SW 1271 (cell line): ENCODE results near the gene CAMTA1.
"Not testable (repeated sequence)": the region's sequence is repeated elsewhere in the genome, so short reads cannot be mapped to it uniquely, and the experiment has no call there.

Experiments
- DNase-seq, 2 experiments: peaks; one replicate each; lab custom pipeline; 2025; lab: John Stamatoyannopoulos, UW

The CAMTA1 gene

DNA sequence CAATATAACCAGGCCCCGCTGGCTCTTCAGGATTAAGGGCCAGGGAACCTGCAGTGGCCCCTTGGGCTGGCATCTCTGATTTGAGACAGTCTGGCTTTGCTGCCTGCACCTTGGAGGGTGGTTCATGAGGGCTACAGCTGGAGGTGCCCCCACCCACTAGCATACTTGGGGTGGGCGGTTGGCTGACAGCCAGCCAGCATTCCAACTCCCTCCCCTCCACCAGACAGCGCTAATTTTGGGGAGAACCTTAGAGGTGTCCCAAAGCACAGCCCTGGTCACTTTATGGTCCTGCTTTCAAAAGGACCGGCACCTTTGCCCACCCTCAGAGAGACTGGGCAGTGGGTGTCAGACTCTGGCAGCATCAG is 805.2 kb downstream of the CAMTA1 start:
- no peak for DNase-seq

DNA sequence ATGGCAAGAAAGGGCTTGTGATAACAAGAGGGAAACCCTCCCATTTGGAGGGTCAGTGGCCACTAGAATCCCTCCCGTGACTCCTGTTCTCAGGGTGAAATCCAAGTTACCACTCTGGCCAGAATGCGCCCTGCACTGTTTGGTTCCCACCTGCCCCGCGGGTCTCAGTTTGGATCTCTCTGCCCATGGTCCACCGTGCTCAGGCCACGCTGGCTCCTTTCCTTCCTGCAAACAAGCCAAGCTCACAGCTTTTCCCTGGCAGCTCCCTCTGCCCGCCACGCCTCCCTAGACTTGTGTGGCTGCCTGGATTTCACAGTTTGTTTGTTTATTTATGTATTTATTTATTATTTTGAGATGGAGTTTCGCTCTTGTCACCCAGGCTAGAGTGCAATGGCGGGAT is 806.3 kb downstream of the CAMTA1 start:
- no peak for DNase-seq

DNA sequence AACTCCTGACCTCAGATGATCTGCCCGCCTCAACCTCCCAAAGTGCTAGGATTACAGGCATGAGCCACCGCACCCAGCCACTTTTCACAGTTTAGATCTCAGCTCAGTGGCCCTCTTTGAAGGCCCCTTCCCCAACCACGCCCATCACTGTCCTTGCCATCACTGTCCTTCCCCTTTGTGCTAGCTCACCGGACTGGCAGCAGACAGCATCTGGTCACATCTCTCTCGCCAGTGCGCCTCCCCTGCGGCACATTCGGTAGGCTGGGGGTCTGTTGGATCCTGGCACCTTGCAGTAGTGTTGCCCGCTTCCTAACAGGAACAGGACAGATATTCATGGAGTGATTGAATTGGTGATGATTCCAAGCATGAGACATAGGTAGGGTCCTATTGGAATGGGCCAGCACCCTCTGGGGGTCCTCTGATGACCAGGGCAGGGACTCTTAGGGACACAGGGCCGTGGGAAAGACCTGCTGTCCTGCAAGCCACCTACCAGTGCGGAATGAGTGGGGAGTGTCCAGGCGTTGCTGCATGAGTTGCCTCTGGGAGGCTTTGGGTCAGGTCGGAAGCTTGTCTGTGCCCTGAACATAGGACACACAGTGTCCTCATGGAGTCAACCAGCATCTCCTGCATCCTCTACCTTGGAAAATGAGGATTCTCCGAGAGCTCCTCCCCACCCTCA is 807.0 kb downstream of the CAMTA1 start:
- no peak for DNase-seq

DNA sequence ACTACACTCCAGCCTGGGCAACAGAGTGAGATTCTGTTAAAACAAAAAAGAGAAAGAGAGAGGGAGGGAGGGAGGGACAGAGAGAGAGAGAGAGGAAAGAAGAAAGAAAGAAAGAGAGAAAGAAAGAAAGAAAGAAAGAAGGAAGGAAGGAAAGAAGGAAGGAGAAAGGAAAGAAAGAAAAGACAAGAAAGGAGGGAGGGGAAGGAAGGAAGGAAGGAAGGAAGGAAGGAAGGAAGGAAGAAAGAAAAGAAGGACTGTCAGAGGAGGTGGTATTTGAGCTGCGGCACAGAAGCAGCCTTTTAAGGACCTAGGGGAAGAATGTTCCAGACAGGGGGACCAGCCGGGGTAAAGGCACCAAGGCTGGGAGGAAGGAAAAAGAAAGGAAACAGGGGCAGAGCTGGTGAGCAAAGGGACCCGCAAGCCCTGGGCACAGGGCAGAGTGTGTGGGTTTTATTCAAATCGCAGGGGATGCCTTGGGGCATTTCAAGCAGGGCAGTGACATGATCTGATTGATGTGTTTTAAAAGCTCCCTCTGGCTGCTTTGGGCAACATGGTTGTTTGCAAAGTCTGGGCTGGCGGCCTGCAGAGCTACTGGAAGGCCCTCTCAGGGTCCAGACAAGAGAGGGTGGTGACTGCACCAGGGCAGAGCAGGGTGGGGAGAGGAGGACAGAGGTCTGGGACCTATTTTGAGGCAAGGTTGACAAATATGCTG is 808.9 kb downstream of the CAMTA1 start:
- DNase-seq, result no peak

DNA sequence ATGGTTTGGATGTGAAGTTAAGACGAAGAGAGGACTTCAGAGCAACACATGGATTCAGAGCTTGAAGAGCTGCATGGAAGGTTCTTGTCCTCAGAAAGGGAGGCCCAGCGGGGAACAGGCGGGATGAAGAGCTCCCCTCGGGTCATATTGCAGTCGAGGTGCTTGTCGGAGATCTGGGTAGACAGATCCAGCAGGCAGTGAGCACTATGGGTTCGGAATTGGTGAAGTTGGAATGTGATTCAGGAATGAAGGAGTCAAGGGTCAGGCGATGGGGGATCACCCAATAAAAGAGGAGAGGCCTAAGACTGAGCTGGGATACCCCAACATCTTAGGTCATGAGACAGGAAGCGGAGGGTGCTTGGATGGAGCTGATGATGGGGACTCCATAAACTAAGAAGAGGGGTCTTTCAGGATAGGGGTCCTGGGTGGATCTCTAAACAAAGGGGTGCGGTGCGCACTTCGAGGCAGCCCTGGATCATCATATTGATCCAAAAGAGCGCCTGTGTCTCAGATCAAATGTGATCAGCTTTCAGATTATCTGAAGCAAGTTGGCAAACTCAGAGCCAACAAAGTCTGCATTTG is 809.6 kb downstream of the CAMTA1 start:
- DNase-seq, result no peak

DNA sequence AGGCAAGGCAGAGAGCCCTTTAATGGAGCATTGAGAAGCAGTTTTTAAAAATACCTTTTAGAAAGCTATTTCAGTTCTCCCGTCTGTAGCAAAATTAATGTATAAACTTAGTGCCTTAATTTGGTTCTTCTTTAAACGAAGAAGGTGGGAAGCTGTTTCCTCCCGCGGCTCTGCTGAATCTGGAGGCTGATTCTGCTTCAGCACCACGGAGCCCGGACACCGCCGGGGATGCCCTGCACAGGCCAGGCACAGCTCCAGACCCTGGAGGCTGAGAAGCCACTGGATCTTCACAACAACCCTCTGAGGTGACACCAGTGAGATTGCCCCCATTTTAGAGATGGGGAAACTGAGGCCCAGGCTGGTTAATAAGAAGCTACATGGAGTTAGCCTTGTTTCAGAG is 810.1 kb downstream of the CAMTA1 start:
- DNase-seq, result no peak

DNA sequence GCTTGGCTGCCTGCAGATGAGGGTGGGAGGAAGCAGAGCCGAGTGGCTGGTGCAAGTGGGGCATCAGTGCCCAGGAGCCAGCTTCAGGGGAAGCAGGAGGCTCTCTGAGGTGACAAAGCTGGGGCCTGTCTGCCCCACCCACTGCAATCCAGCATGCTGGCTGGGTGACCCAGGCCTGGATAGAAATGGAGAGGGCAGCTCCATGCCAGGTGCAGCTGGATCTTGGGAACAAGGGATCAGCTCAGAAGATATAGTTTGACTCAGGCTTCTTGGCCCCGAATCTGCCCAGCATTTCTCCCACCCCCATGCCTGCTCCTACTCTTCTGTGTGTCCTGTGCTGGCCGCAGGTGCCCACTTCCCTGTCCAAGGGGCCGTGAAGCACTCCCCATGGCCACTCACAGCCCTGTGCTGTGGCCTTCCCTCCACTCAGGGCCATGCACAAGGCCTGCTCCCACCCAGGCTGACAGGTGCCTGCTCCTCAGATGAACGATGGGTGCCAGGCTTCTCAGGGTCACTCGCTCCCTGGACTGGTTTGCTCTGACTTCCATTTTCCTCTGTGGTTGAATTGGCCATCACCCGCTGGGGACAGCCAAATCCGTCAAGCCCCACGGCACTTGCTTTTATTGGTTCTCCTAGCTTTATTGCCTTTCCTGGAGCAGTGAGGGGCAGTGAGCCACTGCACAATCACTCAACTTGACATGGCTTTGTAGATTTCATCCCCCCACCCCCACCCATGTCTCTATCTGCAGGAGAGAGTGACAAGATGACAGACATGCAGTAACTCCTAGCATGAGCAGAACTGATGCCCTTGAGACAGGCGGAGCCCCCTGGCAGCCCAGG is 811.1 kb downstream of the CAMTA1 start:
- no peak for DNase-seq

DNA sequence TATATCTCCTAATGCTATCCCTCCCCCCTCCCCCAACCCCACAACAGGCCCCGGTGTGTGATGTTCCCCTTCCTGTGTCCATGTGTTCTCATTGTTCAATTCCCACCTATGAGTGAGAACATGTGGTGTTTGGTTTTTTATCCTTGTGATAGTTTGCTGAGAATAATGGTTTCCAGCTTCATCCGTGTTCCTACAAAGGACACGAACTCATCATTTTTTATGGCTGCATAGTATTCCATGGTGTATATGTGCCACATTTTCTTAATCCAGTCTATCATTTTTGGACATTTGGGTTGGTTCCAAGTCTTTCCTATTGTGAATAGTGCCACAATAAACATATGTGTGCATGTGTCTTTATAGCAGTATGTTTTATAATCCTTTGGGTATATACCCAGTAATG is 812.8 kb downstream of the CAMTA1 start:
- not testable (repeated sequence) for DNase-seq

DNA sequence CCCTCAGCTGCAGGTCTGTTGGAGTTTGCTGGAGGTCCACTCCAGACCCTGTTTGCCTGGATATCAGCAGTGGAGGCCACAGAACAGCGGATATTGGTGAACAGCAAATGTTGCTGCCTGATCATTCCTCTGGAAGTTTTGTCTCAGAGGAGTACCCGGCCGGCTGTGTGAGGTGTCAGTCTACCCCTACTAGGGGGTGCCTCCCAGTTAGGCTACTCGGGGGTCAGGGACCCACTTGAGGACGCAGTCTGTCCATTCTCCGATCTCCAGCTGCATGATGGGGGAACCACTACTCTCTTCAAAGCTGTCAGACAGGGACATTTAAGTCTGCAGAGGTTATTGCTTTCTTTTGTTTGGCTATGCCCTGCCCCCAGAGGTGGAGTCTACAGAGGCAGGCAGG is 819.7 kb downstream of the CAMTA1 start:
- DNase-seq, result not testable (repeated sequence)

DNA sequence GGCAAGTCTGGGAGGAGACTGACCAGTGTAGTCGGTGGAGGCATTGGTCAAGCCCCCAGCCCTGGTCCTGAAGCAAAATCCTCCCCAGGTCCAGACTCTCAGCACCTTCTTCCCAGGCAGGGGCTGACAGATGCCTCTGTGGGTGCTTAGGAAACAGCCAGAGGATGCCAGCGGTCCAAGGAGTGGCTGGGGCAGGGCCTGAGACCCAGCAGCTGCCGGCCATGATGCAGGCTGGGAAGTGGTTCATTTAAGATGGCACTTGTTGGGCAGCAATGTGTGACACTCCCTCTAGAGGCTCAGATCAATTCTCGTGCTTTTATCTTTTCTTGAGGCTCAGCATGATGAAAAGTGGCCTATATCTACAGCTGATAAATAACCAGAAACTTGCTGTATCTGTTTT is 820.8 kb downstream of the CAMTA1 start:
- no peak for DNase-seq

DNA sequence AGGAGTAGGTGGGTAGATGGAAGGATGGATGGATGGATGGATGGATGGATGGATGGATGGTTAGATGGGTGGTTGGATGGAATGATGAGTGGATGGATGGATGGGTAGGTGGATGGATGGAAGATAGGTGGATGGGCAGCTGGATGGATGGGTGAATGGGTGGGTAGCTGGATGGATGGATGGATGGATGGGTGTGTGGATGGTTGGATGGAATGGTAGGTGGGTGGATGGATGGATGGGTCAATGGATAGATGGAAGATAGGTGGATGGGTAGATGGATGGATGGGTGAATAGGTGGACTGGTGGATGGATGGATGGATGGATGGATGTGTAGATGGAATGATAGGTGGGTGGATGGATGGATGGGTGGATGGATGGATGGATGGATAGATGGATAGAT is 821.8 kb downstream of the CAMTA1 start:
- DNase-seq, result no peak

DNA sequence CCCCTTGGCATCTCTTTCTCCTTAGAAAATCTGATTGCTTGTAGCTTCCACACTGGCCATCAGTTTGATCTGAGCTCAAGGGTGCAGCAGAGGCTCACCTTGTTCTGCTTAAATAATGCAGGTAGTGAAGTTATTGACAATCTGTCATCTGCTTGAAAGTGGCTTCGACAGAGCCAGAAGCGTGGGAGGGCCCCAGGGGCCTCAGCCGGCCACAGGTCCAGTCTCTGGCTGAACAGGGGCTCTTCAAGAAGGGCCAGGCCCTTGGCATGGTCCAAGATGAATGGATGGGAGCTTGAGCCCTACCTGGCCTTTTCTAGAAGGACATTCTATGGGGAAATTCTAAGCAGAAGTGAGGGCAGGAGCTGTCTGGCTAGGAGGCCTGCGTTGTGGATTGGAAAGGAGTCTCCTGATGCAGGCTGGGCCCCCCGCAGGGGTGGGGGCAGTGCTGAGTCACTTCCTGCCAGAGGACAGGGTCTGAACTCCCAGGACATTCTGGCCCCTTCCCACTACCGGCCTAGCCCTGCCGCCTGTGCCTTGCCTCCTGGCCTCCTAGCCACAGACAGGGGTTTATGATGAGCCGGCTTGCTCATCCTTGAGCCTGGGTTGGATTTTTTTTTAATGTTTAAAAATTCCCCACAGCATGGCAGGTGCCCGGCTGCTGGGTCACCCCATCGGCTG is 823.5 kb downstream of the CAMTA1 start:
- no peak for DNase-seq

DNA sequence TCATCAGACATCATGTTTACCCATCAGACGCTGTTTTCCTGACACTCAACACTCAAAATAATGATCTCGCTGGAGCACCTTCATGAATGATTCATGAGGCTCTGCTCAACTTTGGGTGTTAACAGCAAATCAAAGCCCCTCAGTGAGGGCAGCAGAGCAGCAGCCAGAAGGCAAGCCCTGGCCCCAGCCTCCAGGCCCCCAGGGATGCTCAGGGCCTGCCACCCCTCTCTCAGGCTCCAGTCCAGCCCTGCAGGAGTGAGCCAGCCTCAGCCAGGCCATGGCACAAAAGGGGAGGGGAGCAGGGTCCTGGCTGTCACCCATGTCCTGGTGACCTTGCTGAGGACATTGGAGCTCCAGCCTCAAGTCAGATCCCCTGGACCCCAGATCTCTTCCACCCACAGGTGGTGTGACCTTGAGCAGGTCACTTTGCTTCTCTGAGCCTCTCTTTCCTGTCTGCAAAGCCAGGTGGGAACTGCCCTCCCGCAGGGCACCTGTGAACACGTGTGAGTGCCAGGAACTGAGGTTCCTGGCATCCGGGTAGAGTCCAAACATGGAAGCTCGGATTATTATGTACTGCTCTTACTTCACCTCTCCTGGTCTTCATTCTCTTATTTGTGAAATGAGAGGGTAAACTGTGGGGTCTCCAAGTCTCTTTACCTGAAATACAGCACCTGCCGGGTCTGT is 824.2 kb downstream of the CAMTA1 start:
- DNase-seq, result no peak

DNA sequence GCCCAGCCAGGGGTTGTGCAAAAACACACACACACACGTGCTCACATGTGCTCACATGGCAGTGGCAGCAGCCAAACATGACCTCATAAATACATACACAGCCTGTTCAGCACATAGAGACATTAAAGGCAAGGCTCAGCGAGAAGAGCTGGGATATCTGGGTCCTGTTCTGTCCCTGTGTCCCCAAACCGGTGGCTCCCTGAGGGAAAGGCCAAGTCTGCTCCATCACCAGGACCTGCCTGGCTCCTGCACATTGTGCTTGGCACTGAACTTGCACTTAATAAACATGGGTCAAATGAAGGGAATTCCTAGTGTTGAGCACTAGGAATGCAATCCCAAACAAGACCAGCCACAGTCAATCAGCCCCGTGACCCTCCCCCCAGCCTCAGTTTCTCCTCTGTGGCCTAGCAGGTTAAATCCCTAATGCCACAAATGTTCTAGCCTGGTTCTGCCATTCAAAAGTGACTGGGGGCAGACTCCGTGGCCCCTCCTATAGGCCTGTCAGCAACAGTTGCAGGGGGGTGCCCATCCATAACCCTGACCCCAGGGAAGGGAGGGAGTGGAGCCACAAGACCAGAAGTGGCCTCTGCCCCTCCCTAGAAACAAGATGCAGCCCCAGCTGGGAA is 825.0 kb downstream of the CAMTA1 start:
- no peak for DNase-seq

DNA sequence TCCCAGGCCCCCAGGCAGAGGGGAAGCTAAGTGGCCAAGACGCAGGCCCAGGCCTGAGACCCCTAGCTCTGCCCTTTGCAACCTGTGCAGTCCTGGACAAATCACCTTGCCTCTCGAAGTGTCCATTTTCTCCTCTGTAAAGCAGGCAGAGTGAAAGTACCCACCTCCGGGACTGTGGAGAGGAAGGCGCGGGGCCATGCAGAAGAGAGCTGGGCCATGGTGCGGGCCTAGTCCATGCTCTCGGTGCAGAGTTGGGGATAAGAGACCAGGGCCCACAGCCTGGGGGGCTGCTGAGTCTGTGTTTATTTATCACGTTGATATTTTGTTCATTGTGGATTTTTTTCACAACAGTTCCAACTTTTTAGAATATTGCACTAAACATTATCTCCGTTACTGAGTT is 825.7 kb downstream of the CAMTA1 start:
- DNase-seq, result no peak

DNA sequence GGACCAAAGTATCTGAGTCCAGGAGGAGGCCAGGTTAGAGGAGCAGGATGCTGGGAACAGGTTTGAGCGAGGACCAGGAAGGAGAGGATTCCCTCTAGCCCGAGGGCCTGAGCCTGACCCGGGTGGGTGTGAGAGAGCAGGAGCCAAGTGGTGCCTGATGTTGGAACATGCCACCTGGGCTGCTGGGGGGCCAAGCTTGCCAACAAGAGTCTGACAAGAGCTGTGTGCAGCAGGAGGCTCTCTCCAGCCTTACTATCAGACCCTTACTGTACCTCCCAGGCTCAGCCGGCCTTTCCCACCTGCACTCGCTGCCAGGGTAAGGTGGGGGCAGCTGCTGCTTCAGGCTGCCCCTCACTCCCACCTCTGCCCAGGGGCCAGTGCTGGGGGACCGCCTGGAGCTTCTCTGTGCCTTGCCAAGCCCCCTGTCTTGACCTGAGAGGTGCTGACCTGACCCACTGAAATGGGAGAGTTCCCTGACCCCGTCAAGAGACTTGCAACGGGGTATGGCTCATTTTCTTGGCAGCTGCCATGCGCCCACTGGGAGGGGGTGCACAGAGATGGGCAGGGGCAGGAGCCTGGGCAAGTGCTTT is 826.3 kb downstream of the CAMTA1 start:
- DNase-seq, result no peak

DNA sequence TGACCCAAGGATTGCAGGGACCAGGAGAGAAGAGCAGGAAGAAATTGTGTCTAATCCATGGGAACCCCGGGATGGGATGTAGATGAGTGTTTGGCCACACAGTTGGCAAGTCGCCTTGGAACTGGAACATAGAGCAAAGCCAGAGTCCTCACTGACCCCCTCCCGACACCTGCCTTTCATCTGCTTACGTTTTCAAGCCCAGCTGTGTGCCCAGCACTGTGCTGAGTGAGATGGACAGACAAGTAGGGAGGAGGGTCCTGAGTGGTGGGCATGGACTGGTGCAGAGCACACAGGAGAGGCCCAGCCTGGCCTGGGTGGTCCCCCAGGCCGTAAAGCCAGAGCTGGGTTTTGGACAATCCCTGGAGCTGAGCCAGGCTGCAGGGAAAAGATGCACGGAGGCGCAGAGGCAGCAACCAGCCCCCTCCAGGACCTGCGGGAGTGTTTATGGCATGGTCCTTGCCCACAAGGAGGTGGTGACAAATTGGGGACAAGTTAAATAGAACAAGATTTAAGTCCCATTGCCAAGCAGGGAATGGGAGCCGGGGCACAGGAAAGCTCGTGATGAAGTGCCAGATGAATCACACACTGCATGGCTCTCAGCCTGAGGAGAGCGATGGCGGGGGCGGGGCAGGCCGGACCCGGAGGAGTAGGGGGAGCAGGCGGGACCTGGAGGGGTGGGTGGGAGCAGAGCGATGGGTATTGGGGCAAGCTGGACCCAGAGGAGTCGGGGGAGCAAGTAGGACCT is 828.0 kb downstream of the CAMTA1 start:
- DNase-seq, result no peak

DNA sequence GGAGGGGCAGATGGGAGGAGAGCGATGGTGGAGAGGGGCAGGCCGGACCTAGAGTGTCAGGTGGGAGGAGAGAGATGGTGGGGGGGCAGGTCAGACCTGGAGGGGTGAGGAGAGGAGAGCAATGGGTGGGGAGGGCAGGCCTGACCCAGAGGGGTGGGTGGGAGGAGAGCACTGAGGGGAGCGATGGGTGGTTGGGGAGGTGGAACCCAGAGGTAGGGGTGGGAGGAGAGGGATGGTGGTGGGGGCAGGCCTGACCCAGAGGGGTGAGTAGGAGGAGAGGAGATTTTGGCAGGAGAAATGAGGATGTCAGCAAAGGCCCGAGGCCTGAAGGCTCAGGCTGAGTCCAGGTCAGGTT is 828.6 kb downstream of the CAMTA1 start:
- DNase-seq, result no peak

DNA sequence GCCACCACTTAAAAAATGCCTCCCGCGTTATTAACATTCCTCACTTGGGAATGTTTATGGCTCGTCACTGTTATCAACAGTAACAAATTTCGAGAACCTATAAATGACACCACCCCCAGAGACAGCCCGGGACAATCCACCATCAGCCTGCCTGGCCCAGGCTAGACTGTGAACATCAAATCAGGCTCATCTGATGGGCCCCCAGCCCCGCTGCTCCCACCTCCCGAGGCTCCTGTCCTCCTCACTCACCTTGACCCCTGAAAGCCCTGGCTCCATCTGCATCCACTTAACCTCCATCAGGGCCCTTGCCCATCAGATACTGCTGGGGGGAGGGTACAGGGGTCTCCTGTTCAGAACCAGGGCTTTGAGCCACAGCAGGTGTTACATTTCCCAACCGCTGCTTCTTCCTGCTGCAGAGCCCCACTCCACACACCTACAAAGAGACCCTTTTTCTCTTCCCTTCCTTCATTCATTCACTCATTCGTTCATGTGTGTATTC is 829.4 kb downstream of the CAMTA1 start:
- no peak for DNase-seq

DNA sequence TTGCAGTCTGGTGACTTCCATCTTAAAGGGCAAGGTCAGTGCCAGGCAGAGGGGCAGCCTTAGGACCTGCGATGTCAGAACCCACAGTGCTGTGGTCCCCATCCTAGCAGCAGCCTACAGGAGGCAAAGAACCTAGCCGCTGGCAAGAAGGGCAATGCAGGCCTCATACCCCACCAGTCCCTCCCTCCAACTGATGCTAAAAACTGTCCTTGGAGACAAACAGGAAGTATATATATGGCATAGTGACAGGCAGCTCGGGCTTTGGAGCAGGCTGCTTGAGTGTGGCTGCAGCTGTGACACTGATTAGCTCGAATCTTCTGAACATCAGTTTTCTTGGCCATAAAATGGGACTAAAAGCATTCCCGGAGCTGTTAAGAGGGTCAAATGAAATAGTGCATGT is 829.9 kb downstream of the CAMTA1 start:
- no peak for DNase-seq
